Activated T-cell treated with anti-CD3 and anti-CD28 coated beads for 1 hour (primary cell): ENCODE measurements around the gene AKAP14.
"Not testable (repeated sequence)": the region's sequence is repeated elsewhere in the genome, so short reads cannot be mapped to it uniquely, and the experiment has no call there.

Experiments used
- DNase-seq: peaks from one replicate; pipeline ENCODE4 v3.0.0-alpha.2; 2020; ENCODE audit warnings: low read depth

AKAP14 gene

GRCh38 chrX:119922391-119922790 is 26.7 kb downstream of the AKAP14 start:
- not testable (repeated sequence) for DNase-seq

GRCh38 chrX:119935215-119935874 is 39.7 kb downstream of the AKAP14 start:
- no peak for DNase-seq

GRCh38 chrX:119941336-119941735 is 45.6 kb downstream of the AKAP14 start:
- no peak for DNase-seq

- DNase-seq, result no peak
Observed at GRCh38 chrX:119942173-119942819, 46.6 kb downstream of the AKAP14 start.

- DNase-seq, result no peak
Observed at GRCh38 chrX:119942831-119943184, 47.1 kb downstream of the AKAP14 start.

- peak; percentile 60 for DNase-seq
Observed at GRCh38 chrX:119943185-119943988, 47.7 kb downstream of the AKAP14 start, which contains the start of gene NKAP. TSS of gene NKAP (minus strand) at chrX:119943751. CDS start at chrX:119943605, 146 bp downstream.

GRCh38 chrX:119945481-119945880 is 49.8 kb downstream of the AKAP14 start:
- no peak for DNase-seq

GRCh38 chrX:119948381-119948780 is 52.7 kb downstream of the AKAP14 start:
- no peak for DNase-seq

- DNase-seq, result no peak
Observed at GRCh38 chrX:119954374-119954773, 58.7 kb downstream of the AKAP14 start.

- peak; percentile 0 for DNase-seq
Observed at GRCh38 chrX:119955807-119956570, 60.3 kb downstream of the AKAP14 start.

GRCh38 chrX:119960625-119961024 is 64.9 kb downstream of the AKAP14 start:
- no peak for DNase-seq

- DNase-seq, result not testable (repeated sequence)
Observed at GRCh38 chrX:119966837-119967236, 71.1 kb downstream of the AKAP14 start.
